ENCODE measurements around the gene RNPS1. TPM values are rescaled to one million over a fixed set of nuclear protein-coding genes. Genes with fewer than 3 reads are reported as not detected.

Gene RNPS1
- total RNA-seq, 1 donor from 2014 or later = 231 TPM

- TF ChIP-seq, protein P1, sequence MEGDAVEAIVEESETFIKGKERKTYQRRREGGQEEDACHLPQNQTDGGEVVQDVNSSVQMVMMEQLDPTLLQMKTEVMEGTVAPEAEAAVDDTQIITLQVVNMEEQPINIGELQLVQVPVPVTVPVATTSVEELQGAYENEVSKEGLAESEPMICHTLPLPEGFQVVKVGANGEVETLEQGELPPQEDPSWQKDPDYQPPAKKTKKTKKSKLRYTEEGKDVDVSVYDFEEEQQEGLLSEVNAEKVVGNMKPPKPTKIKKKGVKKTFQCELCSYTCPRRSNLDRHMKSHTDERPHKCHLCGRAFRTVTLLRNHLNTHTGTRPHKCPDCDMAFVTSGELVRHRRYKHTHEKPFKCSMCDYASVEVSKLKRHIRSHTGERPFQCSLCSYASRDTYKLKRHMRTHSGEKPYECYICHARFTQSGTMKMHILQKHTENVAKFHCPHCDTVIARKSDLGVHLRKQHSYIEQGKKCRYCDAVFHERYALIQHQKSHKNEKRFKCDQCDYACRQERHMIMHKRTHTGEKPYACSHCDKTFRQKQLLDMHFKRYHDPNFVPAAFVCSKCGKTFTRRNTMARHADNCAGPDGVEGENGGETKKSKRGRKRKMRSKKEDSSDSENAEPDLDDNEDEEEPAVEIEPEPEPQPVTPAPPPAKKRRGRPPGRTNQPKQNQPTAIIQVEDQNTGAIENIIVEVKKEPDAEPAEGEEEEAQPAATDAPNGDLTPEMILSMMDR (conservative IDR thresholded peaks at IDR 0.05; ENCODE audit: low read depth, low read length) = no peak
- no peak for DNase-seq (ENCODE audit: low read depth)
- no peak overlapping the region for H3K4me3 ChIP-seq (ENCODE audit: low read depth, low read length)
Measured at GRCh38 chr16:2287916-2288547, 20.1 kb upstream of the RNPS1 start.

DNA sequence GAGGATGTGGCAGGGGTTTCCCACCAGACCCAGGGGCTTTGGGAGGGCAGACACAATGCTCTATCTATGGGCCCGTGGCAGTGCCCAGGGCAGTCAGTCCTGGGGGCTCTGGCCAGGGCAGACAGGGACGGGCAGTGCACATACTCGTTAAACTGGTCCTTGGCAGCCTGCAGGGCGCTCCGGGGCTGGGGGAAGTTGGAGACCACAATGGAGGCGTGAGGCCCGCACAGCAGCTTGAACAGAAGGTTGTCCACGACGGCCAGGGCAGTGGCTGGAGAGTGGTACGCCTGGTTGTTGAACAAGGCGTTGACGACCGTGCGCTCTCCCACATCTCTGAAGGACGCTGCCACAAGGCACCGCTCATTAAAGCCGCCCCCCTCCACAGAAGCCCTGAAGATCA, 18.6 kb upstream of the RNPS1 start:
- TF ChIP-seq, protein P1 (conservative IDR thresholded peaks at IDR 0.05; ENCODE audit: low read depth, low read length) = no peak
- DNase-seq (ENCODE audit: low read depth) = no peak
- no peak overlapping the region for H3K4me3 ChIP-seq (ENCODE audit: low read depth, low read length)

- TF ChIP-seq, protein P1 (conservative IDR thresholded peaks at IDR 0.05; ENCODE audit: low read depth, low read length) = no peak
- H3K4me3 ChIP-seq (ENCODE audit: low read depth, low read length) = no peak overlapping the region
- no peak for DNase-seq (ENCODE audit: low read depth)
Measured at GRCh38 chr16:2285731-2286191, 17.8 kb upstream of the RNPS1 start.

DNA sequence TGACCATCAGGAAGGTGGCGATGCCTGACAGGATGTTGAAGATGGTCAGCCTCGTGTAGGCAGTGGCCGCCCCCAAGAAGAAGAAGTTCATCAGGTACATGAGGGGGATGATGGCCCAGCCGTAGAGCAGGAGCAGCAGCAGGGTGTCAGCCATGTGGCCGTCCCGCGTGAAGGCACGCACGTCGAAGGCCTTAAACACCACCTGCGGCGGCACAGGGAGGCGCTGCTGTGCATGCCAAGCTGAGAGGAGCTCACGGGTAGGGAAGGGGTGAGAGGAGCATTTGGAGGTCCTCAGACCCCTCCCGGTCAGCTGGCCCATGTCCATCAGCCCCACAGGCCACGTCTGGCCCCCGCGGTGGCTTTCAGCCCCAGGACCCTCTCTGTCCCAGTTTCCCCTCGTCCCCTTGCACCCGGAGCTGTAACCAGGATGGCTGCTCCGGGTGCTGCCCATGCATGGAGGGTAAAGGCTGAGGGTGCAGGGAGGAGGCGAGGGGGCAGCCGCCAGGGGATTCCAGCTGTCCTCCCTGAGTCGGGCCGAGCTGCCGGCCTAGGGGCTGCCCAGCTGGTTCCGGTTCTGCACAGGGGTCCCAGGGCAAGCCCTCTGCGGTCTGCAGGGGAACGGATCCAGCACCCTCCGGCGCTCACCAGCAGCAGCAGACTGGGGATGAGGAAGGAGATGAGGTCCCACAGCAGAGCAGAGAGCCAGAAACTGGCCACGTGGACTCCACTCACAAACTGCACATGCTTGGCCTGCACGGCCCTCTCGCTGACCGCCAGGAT, 17.1 kb upstream of the RNPS1 start:
- H3K4me3 ChIP-seq (ENCODE audit: low read depth, low read length) = no peak overlapping the region
- DNase-seq (ENCODE audit: low read depth) = no peak
- TF ChIP-seq, protein P1 (conservative IDR thresholded peaks at IDR 0.05; ENCODE audit: low read depth, low read length) = no peak

DNA sequence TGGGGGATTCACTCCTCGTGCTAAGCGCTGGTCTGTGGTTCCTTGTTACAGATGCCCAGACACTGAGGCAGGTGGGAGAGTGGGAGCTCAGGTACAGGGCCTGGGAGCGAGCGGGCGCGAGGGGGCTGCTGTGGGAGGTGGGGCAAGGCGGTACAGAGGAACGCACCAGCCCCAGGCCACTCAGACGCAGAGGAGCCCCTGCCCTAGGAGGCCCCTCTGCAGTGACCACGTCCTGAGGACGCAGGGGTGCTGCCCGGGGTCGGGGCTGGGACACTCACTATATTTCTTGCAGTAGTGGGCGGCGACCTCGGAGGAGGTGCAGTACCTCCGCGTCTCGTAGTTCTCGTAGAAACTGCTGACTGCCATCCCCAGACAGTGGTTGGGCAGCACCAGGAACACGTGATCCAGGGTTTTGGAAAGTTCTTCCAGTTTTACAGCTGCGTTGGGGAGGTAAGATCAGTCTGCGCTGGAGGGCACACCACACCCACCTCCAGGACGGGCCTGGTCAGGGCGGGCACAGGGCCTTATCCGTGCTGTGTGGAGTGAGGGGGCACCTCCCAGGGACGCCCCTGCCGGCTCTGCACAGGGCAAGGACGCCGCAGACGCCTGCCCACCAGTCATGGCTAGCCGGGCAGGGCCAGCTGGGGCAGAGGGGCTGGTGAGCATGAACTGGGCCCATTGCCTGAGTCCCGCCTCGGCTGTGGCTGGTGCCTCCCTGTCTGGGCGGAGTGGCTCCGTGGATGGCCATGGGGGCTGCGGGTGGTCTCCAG, 16.3 kb upstream of the RNPS1 start:
- H3K4me3 ChIP-seq (ENCODE audit: low read depth, low read length) = no peak overlapping the region
- DNase-seq (ENCODE audit: low read depth) = no peak
- TF ChIP-seq, protein P1 (conservative IDR thresholded peaks at IDR 0.05; ENCODE audit: low read depth, low read length) = no peak

DNA sequence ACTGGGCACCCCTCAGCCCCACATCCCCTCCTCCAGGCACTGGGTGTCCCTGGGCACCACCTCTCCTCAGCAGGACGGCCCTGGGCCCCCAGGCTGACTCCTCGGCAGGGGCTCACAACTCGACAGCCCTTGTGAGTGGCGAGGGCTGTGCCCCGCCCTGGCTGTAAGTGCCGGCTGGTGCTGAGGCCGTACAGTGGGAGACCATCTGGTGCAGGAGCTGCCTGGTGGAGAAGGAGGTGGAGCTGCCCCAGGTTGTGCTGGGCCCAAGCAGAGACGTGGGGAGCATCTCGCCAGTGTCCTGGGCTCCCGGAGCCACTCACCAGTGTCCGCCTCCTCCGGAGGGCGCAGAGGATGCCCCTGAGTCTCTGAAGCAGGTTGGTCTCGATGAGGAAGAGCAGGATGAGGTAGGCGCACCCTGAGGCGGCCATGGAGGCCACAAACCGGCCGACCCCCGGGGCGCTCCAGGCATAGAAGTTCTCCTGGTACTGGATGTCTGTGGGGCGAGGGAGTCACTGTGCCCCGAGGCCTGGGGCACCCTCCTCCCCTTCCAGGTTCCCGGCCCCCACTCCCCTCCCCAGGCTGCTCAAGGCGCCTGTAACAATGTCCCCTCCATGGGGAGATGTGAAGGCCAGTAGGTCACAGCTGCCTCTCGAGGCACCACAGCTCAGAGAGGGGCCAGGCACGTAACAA, 15.1 kb upstream of the RNPS1 start:
- DNase-seq (ENCODE audit: low read depth) = no peak
- H3K4me3 ChIP-seq (ENCODE audit: low read depth, low read length) = no peak overlapping the region
- TF ChIP-seq, protein P1 (conservative IDR thresholded peaks at IDR 0.05; ENCODE audit: low read depth, low read length) = no peak

Data from epithelial cell of proximal tubule (primary cell).